Fibroblast of the aortic adventitia (primary cell): ENCODE results near the gene MARCHF6. TPM values are rescaled to one million over a fixed set of nuclear protein-coding genes. Genes with fewer than 3 reads are reported as not detected.
"Not testable (repeated sequence)": the region's sequence is repeated elsewhere in the genome, so short reads cannot be mapped to it uniquely, and the experiment has no call there.

ENCODE experiments used
- DNase-seq: peaks from one replicate; pipeline ENCODE4 v3.0.0-alpha.2; 2010; ENCODE audit warnings: low read depth
- H3K4me3 ChIP-seq: 2 replicates; pipeline ENCODE4 v1.5.1; 2011; ENCODE audit warnings: low read depth, mild to moderate bottlenecking, control low read depth, low read length, moderate library complexity
- total RNA-seq: library from RNA; depleted of rRNA; stranded (reverse); fragments of >200 nt; gene quantifications from 2 replicates; pipeline ENCODE4 v1.2.3, GENCODE V29; 2012; ENCODE audit warnings: low replicate concordance
- TF ChIP-seq, protein P1 (sequence below): IDR thresholded peaks from 2 replicates; pipeline ENCODE4 v1.5.1; 2011; ENCODE audit warnings: mild to moderate bottlenecking, low read length, control low read depth, inconsistent platforms; ENCODE audit not compliant: insufficient read depth

Gene MARCHF6
- total RNA-seq, 1 donor = 49.0 TPM

DNA sequence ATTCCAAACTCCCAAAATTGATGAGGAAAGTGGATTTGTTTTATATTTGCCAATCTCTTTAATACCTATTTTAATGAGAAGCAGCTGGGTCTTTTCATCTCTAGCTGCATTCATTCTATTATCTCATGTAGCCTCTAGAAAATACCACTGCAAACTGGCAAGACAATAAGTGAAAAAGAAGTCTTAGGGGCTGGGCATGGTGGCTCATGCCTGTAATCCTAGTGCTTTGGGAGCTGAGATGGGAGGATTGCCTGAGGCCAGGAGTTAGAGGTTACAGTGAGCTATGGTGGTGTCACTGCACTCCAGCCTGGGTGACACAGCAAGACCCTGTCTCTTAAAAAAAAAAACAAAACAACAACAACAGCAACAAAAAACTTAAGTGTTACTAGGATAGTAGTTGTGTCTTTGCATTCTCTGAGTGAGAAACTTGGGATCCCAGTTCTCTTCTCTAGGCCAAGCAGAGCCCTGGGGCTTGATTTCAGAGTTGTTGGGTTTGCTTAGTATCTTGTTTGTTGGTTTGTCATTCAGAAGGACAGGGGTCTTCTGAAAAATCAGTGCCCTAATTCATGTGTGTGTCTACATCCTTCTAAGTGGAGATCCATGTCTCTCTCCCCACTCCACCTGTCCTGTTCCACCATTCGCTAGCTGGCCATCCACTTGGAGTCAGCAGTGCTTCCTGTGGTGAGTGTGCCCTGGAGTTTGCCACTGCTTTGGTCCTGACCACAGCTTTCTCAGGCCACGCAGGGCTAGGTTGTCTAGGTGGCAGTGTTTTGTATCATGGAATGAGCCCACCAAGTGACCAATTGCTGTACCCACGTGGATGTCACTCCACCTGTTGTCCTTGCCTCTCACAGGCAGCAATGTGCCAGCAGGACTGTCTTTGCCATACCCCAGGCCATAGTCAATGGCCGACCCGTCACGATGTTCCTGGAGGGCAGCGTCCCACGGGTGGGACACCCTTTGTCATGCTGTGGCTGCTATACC, 19.5 kb downstream of the MARCHF6 start:
- H3K4me3 ChIP-seq = no peak overlapping the region
- DNase-seq = no peak
- TF ChIP-seq, protein P1, sequence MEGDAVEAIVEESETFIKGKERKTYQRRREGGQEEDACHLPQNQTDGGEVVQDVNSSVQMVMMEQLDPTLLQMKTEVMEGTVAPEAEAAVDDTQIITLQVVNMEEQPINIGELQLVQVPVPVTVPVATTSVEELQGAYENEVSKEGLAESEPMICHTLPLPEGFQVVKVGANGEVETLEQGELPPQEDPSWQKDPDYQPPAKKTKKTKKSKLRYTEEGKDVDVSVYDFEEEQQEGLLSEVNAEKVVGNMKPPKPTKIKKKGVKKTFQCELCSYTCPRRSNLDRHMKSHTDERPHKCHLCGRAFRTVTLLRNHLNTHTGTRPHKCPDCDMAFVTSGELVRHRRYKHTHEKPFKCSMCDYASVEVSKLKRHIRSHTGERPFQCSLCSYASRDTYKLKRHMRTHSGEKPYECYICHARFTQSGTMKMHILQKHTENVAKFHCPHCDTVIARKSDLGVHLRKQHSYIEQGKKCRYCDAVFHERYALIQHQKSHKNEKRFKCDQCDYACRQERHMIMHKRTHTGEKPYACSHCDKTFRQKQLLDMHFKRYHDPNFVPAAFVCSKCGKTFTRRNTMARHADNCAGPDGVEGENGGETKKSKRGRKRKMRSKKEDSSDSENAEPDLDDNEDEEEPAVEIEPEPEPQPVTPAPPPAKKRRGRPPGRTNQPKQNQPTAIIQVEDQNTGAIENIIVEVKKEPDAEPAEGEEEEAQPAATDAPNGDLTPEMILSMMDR = no peak

DNA sequence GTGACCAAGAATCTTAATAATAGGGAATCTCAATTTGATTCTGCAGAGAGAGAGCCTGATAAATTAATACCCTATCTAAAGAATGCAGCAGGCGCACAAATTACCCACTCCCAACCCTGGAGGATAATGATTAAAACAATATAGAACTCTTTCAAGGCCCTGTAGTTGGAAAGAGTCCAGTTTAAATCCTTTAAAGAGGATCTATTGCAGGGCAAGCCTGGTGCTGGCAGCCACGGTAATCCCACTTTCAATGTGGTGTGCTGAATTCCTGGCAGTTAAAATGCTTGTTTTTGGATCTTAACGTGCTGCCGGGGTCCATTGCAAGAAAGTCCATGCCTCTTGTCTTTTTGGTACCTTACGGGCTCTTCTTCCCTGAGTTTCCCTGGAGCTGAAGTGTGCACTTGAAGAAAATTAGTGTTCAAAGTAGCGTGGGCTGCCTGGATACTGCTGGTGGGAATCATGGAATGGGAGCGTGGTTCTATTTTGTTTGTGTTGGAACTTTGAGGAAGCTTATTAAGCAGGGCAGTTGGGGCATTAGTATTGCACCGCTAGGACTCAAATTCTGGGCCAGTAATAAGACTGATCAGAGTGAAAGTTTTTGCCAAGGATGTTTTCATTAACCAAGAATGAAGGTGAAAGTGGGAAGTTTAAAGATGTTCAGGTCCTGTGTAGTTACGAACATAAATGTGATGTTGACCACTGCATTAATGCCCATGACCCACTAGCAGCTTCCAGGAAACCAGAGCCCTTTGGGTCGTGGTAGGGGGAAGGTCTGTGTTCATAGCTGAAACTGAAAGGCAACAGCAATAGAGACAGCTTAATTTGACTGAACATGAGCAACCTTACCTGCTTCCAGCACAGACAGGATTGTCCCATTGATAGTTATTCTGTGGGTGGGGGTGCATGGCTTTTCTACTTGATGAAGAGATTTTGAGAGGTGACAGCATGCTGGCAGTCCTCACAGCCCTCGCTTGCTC, 20.8 kb downstream of the MARCHF6 start:
- TF ChIP-seq, protein P1 = no peak
- no peak for DNase-seq
- no peak overlapping the region for H3K4me3 ChIP-seq

DNA sequence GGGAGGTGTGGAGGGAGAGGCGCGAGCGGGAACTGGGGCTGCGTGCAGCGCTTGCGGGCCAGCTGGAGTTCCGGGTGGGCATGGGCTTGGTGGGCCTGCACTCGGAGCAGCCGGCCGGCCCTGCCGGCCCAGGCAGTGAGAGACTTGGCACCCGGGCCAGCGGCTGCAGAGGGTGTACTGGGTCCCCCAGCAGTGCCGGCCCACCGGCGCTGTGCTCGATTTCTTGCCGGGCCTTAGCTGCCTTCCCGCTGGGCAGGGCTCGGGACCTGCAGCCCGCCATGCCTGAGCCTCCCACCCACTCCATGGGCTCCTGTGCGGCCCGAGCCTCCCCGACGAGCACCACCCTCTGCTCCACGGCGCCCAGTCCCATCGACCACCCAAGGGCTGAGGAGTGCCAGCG, 21.7 kb downstream of the MARCHF6 start:
- not testable (repeated sequence) for H3K4me3 ChIP-seq, DNase-seq

DNA sequence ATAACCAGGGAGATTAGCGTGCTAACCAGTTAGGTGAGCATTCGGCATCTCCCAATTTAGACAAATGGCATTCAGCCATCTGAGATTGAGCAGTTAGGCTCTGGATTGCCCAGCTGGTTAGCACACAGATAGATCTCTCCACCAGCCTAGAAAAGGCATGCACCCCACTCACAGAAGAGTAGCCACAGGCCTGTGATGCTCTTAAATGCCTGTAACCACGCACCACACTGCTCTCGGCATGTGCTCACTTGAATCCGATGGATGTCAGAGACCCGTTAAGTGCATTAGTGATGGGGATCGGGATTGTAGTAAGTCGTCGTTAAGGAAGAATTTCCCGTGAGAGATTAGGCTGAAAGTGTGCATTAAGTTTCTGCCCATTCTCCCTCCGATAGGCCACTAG, 23.0 kb downstream of the MARCHF6 start:
- H3K4me3 ChIP-seq = no peak overlapping the region
- TF ChIP-seq, protein P1 = no peak
- no peak for DNase-seq

DNA sequence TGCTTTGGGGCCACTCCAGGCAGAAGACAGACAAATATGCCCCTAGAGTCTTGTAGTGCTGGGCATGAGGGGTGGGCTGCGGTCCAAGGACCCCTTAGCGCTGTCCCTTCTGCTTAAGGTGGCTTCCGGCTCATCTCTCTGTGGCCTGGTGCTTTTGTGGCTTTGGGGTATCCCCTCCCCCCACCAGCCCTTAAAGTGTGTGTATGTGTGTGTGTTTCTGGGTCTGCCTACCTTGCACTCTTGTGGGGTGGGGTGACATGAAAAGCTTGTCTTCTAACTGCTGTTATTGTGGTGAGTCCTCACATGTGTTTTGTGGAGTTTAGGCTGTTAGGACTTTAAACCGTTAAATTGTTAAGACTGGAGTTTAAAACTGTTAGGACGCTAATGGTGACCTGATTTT, 23.6 kb downstream of the MARCHF6 start:
- no peak for DNase-seq
- H3K4me3 ChIP-seq = no peak overlapping the region
- TF ChIP-seq, protein P1 = no peak

DNA sequence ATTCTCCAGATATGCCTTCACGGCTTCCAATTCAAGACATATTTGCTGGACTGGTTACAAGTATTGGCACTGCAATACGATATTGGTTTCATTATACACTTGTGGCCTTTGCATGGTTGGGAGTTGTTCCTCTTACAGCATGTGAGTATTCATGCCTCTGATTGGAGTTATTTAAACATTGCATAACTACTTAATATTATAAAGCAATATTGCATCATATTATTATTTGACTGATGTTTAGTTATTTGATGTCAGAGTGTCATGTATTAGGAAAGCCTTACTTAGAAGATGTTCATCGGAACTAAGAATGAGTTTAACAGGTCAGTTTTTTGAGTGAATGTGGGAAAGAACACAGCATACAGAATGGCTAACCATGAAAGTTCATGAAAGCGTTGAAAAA, 28.3 kb downstream of the MARCHF6 start:
- TF ChIP-seq, protein P1 = no peak
- no peak for DNase-seq
- H3K4me3 ChIP-seq = no peak overlapping the region

DNA sequence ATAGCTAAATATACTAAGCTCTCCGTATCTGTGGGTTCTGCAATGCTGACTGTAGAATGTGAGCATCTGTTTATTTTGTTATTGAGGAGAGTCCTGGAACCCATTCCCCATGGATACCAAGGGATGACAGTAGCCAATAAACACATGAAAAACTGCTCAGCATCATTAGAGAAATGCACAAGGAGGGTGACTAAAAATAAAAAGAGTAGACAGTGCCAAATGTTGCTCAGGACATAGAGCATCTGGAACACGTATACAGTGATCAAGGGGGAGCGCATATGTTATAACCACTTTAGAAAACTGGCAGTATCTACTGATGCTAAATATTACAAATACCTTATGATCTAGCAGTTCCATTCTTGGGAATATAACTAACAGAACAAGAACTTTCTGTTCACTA, 31.0 kb downstream of the MARCHF6 start:
- TF ChIP-seq, protein P1 = no peak
- H3K4me3 ChIP-seq = no peak overlapping the region
- DNase-seq = no peak
